GM12874 (cell line): Measurements from ENCODE around the gene WDR27.

Source experiments
- CTCF ChIP-seq: IDR thresholded peaks from 2 replicates; pipeline ENCODE4 v1.5.1; 2011; ENCODE audit warnings: low read depth, mild to moderate bottlenecking, control low read depth, low read length, moderate library complexity; ENCODE audit not compliant: insufficient read depth

The WDR27 gene

GRCh38 chr6:169726963-169727362 is 25.1 kb upstream of the WDR27 start:
- no peak for TF ChIP-seq CTCF

DNA sequence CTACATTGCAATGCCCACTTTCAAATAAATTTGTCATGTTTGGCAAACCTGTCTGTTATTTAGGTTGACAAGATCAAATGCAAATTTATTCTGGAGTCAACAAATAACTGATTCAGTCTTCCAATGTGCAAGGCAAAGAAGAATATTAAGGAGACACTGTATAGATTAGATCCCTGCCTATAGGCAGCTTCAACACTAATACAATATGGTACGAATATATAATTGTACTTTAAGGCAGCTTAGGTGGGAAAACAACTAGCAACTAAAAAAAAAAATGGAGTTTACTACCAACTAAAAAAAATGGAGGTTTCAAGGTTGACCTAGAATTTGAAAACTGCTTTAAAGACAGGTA is 24.2 kb upstream of the WDR27 start:
- TF ChIP-seq CTCF, result no peak

- TF ChIP-seq CTCF, result no peak
These were observed 23.6 kb upstream of the WDR27 start for GRCh38 chr6:169725125-169726048.

GRCh38 chr6:169724494-169725124 is 22.8 kb upstream of the WDR27 start, which contains the start of gene PHF10:
TSS of gene PHF10 (minus strand) at chr6:169724500. CDS start at chr6:169723931, 569 bp downstream.
- TF ChIP-seq CTCF, result no peak

GRCh38 chr6:169723991-169724493 is 22.2 kb upstream of the WDR27 start:
- TF ChIP-seq CTCF, result no peak

- no peak for TF ChIP-seq CTCF
These were observed 21.5 kb upstream of the WDR27 start for GRCh38 chr6:169723200-169723909.
